Type B pancreatic cell (in vitro differentiated cells): ENCODE measurements around the gene GFRA1. TPM values are rescaled to one million over a fixed set of nuclear protein-coding genes. Genes with fewer than 3 reads are reported as not detected.
"Not testable (repeated sequence)": the region's sequence is repeated elsewhere in the genome, so short reads cannot be mapped to it uniquely, and the experiment has no call there.

Experiments
- DNase-seq: peaks from one replicate; pipeline ENCODE4 v3.0.0; 2021; ENCODE audit warnings: mixed read lengths; ENCODE audit not compliant: unreplicated experiment; ENCODE audit errors: extremely low spot score
- H3K27ac Mint-ChIP-seq: 2 replicates; pipeline ENCODE4 v1.8.0; 2021; ENCODE audit warnings: mild to moderate bottlenecking, mixed read lengths
- H3K27me3 Mint-ChIP-seq: 2 replicates; pipeline ENCODE4 v1.8.0; 2021; ENCODE audit warnings: mixed read lengths
- H3K36me3 Mint-ChIP-seq: 2 replicates; pipeline ENCODE4 v1.8.0; 2021; ENCODE audit warnings: mixed read lengths
- H3K4me1 Mint-ChIP-seq: one replicate; pipeline ENCODE4 v1.8.0; 2021; ENCODE audit warnings: mixed read lengths; ENCODE audit not compliant: unreplicated experiment
- H3K4me3 Mint-ChIP-seq: 2 replicates; pipeline ENCODE4 v1.8.0; 2021; ENCODE audit warnings: mild to moderate bottlenecking, mixed read lengths
- H3K9me3 Mint-ChIP-seq: 2 replicates; pipeline ENCODE4 v1.8.0; 2021; ENCODE audit warnings: mixed read lengths
- CTCF ChIP-seq: fragments of 200-600 bp; sonication (generic); conservative IDR thresholded peaks from 2 replicates; pipeline ENCODE4 v1.5.0; 2021; ENCODE audit warnings: antibody characterized with exemption, mild to moderate bottlenecking
- total RNA-seq: library from RNA; stranded (reverse); gene quantifications from 2 replicates; pipeline ENCODE4 v1.2.1, GENCODE V29; 2021; ENCODE audit warnings: low replicate concordance

GFRA1 gene
- total RNA-seq, 1 donor from 2014 or later = 45.6 TPM

GRCh38 chr10:116053910-116054309, 219.1 kb downstream of the GFRA1 start:
- H3K4me3 Mint-ChIP-seq = no peak overlapping the region
- no peak for DNase-seq
- TF ChIP-seq CTCF = no peak
- no peaks in the 10 kb centered on the region for H3K9me3 Mint-ChIP-seq
- no peak overlapping the region for H3K27ac Mint-ChIP-seq
- no peaks in the 10 kb centered on the region for H3K27me3 Mint-ChIP-seq
- H3K36me3 Mint-ChIP-seq = no peaks in the 10 kb centered on the region
- H3K4me1 Mint-ChIP-seq = peaks cover 15% of the 10 kb centered on the region

GRCh38 chr10:116053009-116053730, 219.8 kb downstream of the GFRA1 start:
- not testable (repeated sequence) for H3K27me3 Mint-ChIP-seq, DNase-seq, H3K36me3 Mint-ChIP-seq, H3K9me3 Mint-ChIP-seq, H3K27ac Mint-ChIP-seq, H3K4me3 Mint-ChIP-seq
- peaks cover 16% of the 10 kb centered on the region for H3K4me1 Mint-ChIP-seq

- not testable (repeated sequence) for H3K27me3 Mint-ChIP-seq, H3K36me3 Mint-ChIP-seq, H3K9me3 Mint-ChIP-seq, H3K4me3 Mint-ChIP-seq, DNase-seq, H3K27ac Mint-ChIP-seq
- peaks cover 21% of the 10 kb centered on the region for H3K4me1 Mint-ChIP-seq
These were observed 220.5 kb downstream of the GFRA1 start for GRCh38 chr10:116052522-116052921.

GRCh38 chr10:116049974-116050304, 223.1 kb downstream of the GFRA1 start:
- TF ChIP-seq CTCF = no peak
- Mint-ChIP-seq H3K27me3 (peaks cover 1% of the 10 kb centered on the region), H3K27ac (no peak overlapping the region)

GRCh38 chr10:116049158-116049973, 223.6 kb downstream of the GFRA1 start:
- Mint-ChIP-seq H3K36me3 (no peaks in the 10 kb centered on the region), H3K27me3 (peaks cover 5% of the 10 kb centered on the region), H3K27ac (no peak overlapping the region)

More at GRCh38 chr10:116049974-116050304, 223.1 kb downstream of the GFRA1 start:
- Mint-ChIP-seq H3K4me1 (peaks cover 16% of the 10 kb centered on the region), H3K36me3 (no peaks in the 10 kb centered on the region), H3K9me3 (no peaks in the 10 kb centered on the region), H3K4me3 (no peak overlapping the region)
- DNase-seq = no peak

More at GRCh38 chr10:116049158-116049973, 223.6 kb downstream of the GFRA1 start:
- Mint-ChIP-seq H3K9me3 (no peaks in the 10 kb centered on the region), H3K4me3 (no peak overlapping the region), H3K4me1 (peaks cover 22% of the 10 kb centered on the region)
- no peak for DNase-seq
- no peak for TF ChIP-seq CTCF
